GM18520 (cell line): Measurements from ENCODE around the gene DOCK6.

Experiments used
- ATAC-seq: cut with Tn5 transposase; IDR thresholded peaks from one replicate; pipeline ENCODE4 v1.9.1; 2021; ENCODE audit not compliant: unreplicated experiment

DOCK6 gene

DNA sequence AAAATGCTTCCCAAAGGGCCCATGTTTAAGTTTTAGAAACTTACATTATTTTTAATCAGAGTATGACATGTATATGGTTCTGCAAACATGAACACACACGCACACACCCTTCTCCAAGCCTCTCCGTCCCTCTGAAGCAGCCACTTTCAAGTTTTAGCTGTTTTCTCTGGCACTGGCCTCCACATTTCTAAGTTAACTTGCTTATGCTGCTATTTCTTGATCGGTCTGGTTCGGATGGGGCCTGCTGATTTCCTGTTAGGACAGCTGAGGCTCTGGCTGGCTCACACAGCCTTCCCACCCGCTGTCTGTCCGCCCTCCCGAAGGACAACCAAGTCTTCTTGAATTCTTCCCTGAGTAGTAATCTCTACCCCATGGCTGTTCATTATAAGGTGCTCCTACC, 111.1 kb downstream of the DOCK6 start:
- ATAC-seq: no peak
